Pancreas (tissue), 10 donors: ENCODE measurements around the gene CIB1. TPM values are rescaled to one million over a fixed set of nuclear protein-coding genes. Genes with fewer than 3 reads are reported as not detected.
A peak's percentile ranks its signal among the peaks of the same experiment; 100 is the strongest.

Experiments used
- ATAC-seq, 4 donors: fragments of 200-7000 bp; cut with Tn5 transposase; one replicate each; pipeline versions ENCODE4 v1.8.0 to v1.9.1; 2020; ENCODE audit warnings: mild to moderate bottlenecking in 4 of 4, moderate library complexity in 4 of 4
- DNase-seq, 6 donors: peaks; one replicate each; pipeline ENCODE4 v3.0.0-alpha.2; 2020
- FAIRE-seq: peaks from 2 replicates; lab custom pipeline; 2012; peaks lifted over from hg19 to GRCh38; lab: Jason Lieb, UNC
- H3K27ac ChIP-seq, 4 donors: fragments of 200-600 bp; sonication (generic); 1 replicate in 3 of 4; 2 replicates in 1 of 4; pipeline versions ENCODE4 v1.5.0 to v1.8.0; 2020
- H3K27me3 ChIP-seq, 4 donors: fragments of 200-600 bp; one replicate each; pipeline ENCODE4 v1.8.0; 2021
- H3K36me3 ChIP-seq, 3 donors: fragments of 200-600 bp; sonication (generic) in 1 of 3; one replicate each; pipeline versions ENCODE4 v1.5.0 to v1.8.0; 2020 to 2021
- H3K4me1 ChIP-seq, 3 donors: fragments of 200-600 bp; one replicate each; pipeline ENCODE4 v1.8.0; 2021
- H3K4me3 ChIP-seq, 4 donors: fragments of 200-600 bp; sonication (generic) in 2 of 4; one replicate each; pipeline versions ENCODE4 v1.5.0 to v1.8.0; 2020 to 2021
- H3K9me3 ChIP-seq, 4 donors: fragments of 200-600 bp; one replicate each; pipeline ENCODE4 v1.8.0; 2021
- CTCF ChIP-seq, 4 donors: fragments of 200-600 bp; sonication (generic) in 3 of 4; IDR thresholded peaks; one replicate each; pipeline versions ENCODE4 v1.5.0 to v1.8.0; 2021; ENCODE audit warnings: antibody characterized with exemption in 4 of 4
- WGBS, 2 donors: extraction: QIAGEN DNeasy Blood & Tissue Kit; methylation state at CpG; one replicate each; pipeline ENCODE4 v1.1.7; 2013; 5-methylcytosine and 5-hydroxymethylcytosine counted together
- intact Hi-C, 3 donors: fragments of 100-400 bp; cut with DNase I; formaldehyde crosslinking; loops; one replicate each; pipeline versions ENCODE4 v1.11.1 to v1.14.2; 2022
- polyA plus RNA-seq, 2 donors: library from polyadenylated mRNA; stranded (reverse); fragments of 200-250 nt; gene quantifications; one replicate each; pipeline ENCODE4 v1.2.3, GENCODE V29; 2013
- total RNA-seq, 6 donors: library from RNA; stranded (reverse); fragmentation: NEBNext Ultra II Directional in 4 of 6; extraction: Animal tissue kit (Norgen Biotek cat#: 25700) in 4 of 6; gene quantifications; one replicate each; pipeline versions ENCODE4 v1.2.1 to v1.2.4, GENCODE V29; 2021 to 2023
- donor health status: healthy with polysubstance abuse.
- donor health status: DM: no; HTN: no; CAD: no; lungs with moderate emphysema.
- donor health status: DM: no; HTN: no; CAD: no.
- donor health status: control.
- donor health status: control.
- donor health status: Bipolar disorder and iron deficiency.
- donor health status: DM: yes; HTN: yes; CAD: no.
- donor health status: DM: no; HTN: no; CAD: no.
- donor health status: DM: no; HTN: no; CAD: no.
- donor health status: DM: yes; HTN: yes; CAD: no.

The CIB1 gene
- total and polyA plus RNA-seq, 8 donors = 70.4 to 162 (median 82.9) TPM

GRCh38 chr15:90200534-90201129 lies 33.1 kb downstream of the CIB1 start:
- ATAC-seq (peak; percentile 1 to 12 (median 6)), FAIRE-seq (no peak), DNase-seq (peak in 1 of 6 donors; percentile 35)
- peak overlapping the region; percentile 37 to 80 (median 78) for H3K27ac ChIP-seq
- H3K4me3 ChIP-seq = peak overlapping the region; percentile 72 to 97 (median 86)
- H3K36me3 ChIP-seq = no peaks in the 10 kb centered on the region
- H3K9me3 ChIP-seq = no peaks in the 10 kb centered on the region
- intact Hi-C loops = no loop called here
- WGBS, 2 donors = 21 to 24% methylated on average over 24 of the region's 24 CpGs
- no peaks in the 10 kb centered on the region for H3K27me3 ChIP-seq
- no peak for TF ChIP-seq CTCF (IDR thresholded peaks at IDR 0.05)
- peaks cover 6 to 11% (median 10%) of the 10 kb centered on the region in 3 donors for H3K4me1 ChIP-seq

- intact Hi-C loops = no loop called here
- peak overlapping the region in 1 of 4 donors; percentile 79 for H3K27ac ChIP-seq
- no peak for ATAC-seq
- no peak overlapping the region for H3K4me3 ChIP-seq
- WGBS, 2 donors = 53 to 57% methylated on average over 2 of the region's 2 CpGs
- H3K27me3 ChIP-seq = no peaks in the 10 kb centered on the region
- DNase-seq = no peak
- H3K4me1 ChIP-seq = peaks cover 24 to 48% (median 28%) of the 10 kb centered on the region in 3 donors
- FAIRE-seq = no peak
- H3K36me3 ChIP-seq = no peaks in the 10 kb centered on the region
- no peaks in the 10 kb centered on the region for H3K9me3 ChIP-seq
- TF ChIP-seq CTCF (IDR thresholded peaks at IDR 0.05) = no peak
Observed at GRCh38 chr15:90194655-90195054, 39.1 kb downstream of the CIB1 start.

GRCh38 chr15:90192961-90193786 lies 40.6 kb downstream of the CIB1 start:
- 62 to 63% methylated on average over 16 of the region's 16 CpGs for WGBS, 2 donors
- Histone ChIP-seq H3K27ac (peak overlapping the region; percentile 23 to 79 (median 52)), H3K27me3 (no peaks in the 10 kb centered on the region), H3K36me3 (no peaks in the 10 kb centered on the region), H3K9me3 (no peaks in the 10 kb centered on the region), H3K4me3 (no peak overlapping the region), H3K4me1 (peaks cover 24 to 48% (median 28%) of the 10 kb centered on the region in 3 donors)
- FAIRE-seq (no peak), ATAC-seq (peak in 1 of 4 donors; percentile 12), DNase-seq (peak in 1 of 6 donors; percentile 18)
- intact Hi-C loops = no loop called here
- TF ChIP-seq CTCF (IDR thresholded peaks at IDR 0.05) = no peak

- no peaks in the 10 kb centered on the region for H3K36me3 ChIP-seq
- H3K27me3 ChIP-seq = no peaks in the 10 kb centered on the region
- FAIRE-seq (no peak), DNase-seq (peak; percentile 92 to 98 (median 97)), ATAC-seq (peak; percentile 87 to 92 (median 89))
- peak overlapping the region; percentile 33 to 79 (median 57) for H3K27ac ChIP-seq
- H3K4me3 ChIP-seq = no peak overlapping the region
- 1 to 6% methylated on average over 7 of the region's 7 CpGs for WGBS, 2 donors
- intact Hi-C loops = no loop called here
- no peak for TF ChIP-seq CTCF (IDR thresholded peaks at IDR 0.05)
- H3K4me1 ChIP-seq = peaks cover 24 to 56% (median 33%) of the 10 kb centered on the region in 3 donors
- H3K9me3 ChIP-seq = no peaks in the 10 kb centered on the region
Observed at GRCh38 chr15:90191794-90192509, 41.8 kb downstream of the CIB1 start.
